ENCODE results near the gene GATAD2B.

- TF ChIP-seq CTCF (IDR thresholded peaks at IDR 0.05; ENCODE audit: insufficient read depth, low read depth, low read length) (no peak), EZH2 (IDR thresholded peaks at IDR 0.05; ENCODE audit: insufficient read depth, low read length) (no peak)
These were observed 36.6 kb downstream of the GATAD2B start for GRCh38 chr1:153886127-153886526.

Measured in astrocyte (in vitro differentiated cells and primary cell).